NK-92 (cell line): ENCODE measurements around the gene SARS1.
A peak's percentile ranks its signal among the peaks of the same experiment; 100 is the strongest.
"Not testable (repeated sequence)": the region's sequence is repeated elsewhere in the genome, so short reads cannot be mapped to it uniquely, and the experiment has no call there.

Source experiments
- DNase-seq: peaks from one replicate; lab custom pipeline; 2025; ENCODE audit not compliant: unreplicated experiment; lab: John Stamatoyannopoulos, UW

SARS1 gene

DNA sequence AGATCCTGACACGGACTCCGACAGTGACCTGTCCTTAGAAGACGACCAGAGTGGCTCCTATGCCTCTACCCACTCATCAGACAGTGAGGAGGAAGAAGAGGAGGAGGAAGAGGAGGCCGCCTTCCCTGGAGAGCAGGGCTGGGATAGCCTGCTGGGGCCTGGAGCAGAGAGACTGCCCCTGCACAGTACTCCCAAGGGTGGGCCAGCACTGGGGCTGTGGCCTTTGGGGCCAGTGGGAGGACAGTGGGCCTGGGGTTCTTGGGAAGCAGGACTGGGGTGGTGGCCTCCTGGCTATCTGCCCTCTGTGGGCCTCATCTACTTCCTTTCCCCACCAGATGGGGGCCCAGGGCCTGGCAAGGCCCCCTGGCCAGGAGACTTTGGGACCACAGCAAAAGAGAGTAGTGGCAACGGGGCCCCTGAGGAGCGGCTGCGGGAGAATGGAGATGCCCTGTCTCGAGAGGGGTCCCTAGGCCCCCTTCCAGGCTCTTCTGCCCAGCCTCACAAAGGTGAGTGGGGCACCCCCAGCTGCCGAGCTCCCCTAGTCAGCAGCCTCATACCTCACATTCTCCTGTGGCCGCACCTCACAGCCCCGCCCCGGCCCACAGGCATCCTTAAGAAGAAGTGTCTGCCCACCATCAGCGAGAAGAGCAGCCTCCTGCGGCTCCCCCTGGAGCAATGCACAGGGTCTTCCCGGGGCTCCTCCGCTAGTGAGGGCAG lies 59.3 kb downstream of the SARS1 start:
- DNase-seq, result no peak

- no peak for DNase-seq
Measured at GRCh38 chr1:109273570-109274288, 60.0 kb downstream of the SARS1 start.

DNA sequence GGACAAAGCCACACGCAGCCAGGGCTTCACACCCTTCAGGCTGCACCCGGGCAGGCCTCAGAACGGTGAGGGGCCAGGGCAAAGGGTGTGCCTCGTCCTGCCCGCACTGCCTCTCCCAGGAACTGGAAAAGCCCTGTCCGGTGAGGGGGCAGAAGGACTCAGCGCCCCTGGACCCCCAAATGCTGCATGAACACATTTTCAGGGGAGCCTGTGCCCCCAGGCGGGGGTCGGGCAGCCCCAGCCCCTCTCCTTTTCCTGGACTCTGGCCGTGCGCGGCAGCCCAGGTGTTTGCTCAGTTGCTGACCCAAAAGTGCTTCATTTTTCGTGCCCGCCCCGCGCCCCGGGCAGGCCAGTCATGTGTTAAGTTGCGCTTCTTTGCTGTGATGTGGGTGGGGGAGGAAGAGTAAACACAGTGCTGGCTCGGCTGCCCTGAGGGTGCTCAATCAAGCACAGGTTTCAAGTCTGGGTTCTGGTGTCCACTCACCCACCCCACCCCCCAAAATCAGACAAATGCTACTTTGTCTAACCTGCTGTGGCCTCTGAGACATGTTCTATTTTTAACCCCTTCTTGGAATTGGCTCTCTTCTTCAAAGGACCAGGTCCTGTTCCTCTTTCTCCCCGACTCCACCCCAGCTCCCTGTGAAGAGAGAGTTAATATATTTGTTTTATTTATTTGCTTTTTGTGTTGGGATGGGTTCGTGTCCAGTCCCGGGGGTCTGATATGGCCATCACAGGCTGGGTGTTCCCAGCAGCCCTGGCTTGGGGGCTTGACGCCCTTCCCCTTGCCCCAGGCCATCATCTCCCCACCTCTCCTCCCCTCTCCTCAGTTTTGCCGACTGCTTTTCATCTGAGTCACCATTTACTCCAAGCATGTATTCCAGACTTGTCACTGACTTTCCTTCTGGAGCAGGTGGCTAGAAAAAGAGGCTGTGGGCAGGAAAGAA lies 61.1 kb downstream of the SARS1 start:
- no peak for DNase-seq

- no peak for DNase-seq
Measured at GRCh38 chr1:109275706-109276345, 62.1 kb downstream of the SARS1 start.

DNA sequence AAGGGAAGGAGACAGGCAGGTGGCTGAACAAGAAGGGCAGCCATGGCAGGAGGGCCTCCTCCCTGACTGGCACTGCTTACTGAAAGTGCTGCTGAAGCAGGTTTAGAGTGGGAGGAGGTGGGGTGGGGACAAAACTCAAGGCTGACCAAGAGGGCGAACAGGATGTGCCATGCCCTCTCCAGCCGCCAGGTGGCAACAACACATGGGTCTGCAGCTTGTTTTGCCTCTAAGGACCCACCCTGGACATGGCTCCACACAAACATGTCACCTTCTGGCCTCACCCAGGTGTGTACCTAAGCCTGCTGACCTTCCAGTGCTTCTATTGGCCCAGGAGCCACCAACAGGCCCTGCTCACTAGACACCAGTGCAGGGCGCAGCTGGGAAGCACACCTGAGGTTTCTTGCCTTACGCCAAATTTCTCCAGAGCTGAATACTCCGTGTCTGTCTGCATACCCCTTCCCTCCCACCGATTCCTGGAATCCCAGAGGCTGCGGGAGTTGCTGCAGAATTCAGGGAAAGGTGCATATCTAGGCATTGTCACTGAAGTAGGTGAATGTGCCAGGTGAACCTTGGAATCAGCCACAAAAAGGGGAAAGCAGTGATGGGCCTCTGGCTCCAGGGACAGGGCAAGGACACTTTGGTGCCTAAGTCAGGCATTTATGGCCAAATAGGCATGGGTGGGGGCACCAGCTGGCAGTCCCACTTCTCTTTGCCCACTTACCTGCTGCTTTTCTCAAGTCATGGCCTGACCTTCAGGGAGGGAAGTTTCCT lies 63.9 kb downstream of the SARS1 start:
- DNase-seq, result no peak

GRCh38 chr1:109279615-109280278 lies 66.0 kb downstream of the SARS1 start:
- no peak for DNase-seq

DNA sequence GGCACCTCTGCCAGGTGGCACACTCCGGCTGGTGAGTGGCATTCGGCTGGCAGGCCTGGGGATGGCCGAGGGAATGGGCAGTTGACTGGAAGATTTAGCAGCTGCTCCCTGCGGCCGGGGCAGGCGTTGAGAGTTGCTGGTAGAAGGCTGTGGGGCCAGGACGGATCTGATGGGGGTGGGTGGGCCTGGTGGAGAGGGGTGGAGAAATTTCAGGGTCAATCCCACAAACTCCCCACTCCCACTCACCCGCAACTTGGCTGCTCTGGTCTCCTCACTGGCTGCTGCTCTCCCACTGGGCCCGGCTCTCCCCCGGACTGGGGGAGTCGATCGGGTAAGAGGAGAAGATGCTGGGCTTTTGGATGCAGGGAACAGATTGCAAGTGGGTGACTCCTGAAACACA lies 67.1 kb downstream of the SARS1 start:
- DNase-seq, result no peak

GRCh38 chr1:109281680-109282496 lies 68.2 kb downstream of the SARS1 start:
- DNase-seq, result no peak

DNA sequence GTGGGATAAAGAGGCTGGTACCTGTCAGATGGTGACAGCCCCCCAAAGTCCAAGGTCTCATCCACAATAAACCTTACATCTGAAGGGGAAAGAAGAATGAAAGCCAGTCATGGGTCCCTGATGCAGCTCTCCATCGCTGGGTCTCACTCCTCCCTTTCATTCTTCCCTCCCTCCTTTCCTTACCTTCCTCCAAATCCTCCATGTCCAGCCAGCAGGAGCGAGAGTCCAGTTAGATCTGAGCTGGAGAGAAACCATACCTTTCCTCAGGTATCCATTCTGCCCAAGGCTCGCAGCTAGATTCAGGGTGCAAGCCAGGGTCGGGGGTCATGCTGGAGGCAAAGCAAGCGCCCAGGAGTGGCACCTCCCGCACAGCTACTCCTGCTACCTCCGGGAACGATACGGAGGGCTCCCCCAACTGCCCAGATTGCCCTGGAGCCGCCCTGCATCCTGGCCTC lies 68.8 kb downstream of the SARS1 start:
- no peak for DNase-seq

DNA sequence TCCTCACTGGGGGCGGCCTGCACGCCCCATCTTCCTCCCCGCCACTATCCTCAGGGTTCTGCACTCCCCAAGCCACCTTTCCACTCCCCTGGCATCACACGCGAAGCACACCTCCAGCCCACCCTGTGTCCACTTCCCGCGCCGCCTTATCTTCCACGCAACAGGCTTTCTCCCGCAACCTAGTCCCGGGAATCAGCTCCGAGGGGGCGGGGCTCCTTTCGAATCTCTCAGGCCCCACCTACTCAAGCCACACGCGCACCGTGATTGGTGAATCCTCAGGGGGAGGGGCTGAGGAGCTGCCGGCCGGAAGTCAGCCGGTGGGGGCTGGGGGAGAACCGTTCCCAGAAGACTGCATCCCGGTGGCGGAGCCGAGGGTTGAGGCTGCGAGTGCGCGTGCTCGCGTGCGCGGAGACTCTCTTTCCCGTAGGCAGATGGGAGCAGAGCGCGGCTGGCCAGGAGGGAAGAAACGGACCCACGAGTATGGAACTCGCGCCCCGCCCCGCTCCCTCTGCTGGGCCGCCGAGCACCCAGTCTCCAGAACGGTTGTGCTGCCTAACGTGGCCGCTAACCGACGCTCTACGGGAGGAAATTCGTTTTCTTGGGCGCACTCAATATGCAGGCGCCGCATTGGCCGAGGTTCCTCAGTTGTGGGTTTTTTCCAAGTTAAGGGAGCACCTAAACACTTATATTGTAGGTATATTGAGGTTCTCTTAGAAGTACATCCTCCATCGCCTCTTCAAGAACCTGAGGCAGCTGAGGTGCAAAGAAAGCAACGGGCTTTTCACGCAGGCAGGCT lies 69.4 kb downstream of the SARS1 start, which contains the start of gene PSRC1:
TSS of gene PSRC1 (minus strand) at position 194 of the 796 bp plus-strand sequence.
- peak; percentile 31 for DNase-seq

GRCh38 chr1:109283748-109284600 lies 70.3 kb downstream of the SARS1 start:
- DNase-seq, result no peak

GRCh38 chr1:109286762-109287161 lies 73.0 kb downstream of the SARS1 start:
- not testable (repeated sequence) for DNase-seq
